GM18520 (cell line): ENCODE measurements around the gene GPR137C.
A peak's percentile ranks its signal among the peaks of the same experiment; 100 is the strongest.

Experiments
- ATAC-seq: cut with Tn5 transposase; IDR thresholded peaks from one replicate; pipeline ENCODE4 v1.9.1; 2021; ENCODE audit not compliant: unreplicated experiment

Gene GPR137C, protein sequence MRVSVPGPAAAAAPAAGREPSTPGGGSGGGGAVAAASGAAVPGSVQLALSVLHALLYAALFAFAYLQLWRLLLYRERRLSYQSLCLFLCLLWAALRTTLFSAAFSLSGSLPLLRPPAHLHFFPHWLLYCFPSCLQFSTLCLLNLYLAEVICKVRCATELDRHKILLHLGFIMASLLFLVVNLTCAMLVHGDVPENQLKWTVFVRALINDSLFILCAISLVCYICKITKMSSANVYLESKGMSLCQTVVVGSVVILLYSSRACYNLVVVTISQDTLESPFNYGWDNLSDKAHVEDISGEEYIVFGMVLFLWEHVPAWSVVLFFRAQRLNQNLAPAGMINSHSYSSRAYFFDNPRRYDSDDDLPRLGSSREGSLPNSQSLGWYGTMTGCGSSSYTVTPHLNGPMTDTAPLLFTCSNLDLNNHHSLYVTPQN

DNA sequence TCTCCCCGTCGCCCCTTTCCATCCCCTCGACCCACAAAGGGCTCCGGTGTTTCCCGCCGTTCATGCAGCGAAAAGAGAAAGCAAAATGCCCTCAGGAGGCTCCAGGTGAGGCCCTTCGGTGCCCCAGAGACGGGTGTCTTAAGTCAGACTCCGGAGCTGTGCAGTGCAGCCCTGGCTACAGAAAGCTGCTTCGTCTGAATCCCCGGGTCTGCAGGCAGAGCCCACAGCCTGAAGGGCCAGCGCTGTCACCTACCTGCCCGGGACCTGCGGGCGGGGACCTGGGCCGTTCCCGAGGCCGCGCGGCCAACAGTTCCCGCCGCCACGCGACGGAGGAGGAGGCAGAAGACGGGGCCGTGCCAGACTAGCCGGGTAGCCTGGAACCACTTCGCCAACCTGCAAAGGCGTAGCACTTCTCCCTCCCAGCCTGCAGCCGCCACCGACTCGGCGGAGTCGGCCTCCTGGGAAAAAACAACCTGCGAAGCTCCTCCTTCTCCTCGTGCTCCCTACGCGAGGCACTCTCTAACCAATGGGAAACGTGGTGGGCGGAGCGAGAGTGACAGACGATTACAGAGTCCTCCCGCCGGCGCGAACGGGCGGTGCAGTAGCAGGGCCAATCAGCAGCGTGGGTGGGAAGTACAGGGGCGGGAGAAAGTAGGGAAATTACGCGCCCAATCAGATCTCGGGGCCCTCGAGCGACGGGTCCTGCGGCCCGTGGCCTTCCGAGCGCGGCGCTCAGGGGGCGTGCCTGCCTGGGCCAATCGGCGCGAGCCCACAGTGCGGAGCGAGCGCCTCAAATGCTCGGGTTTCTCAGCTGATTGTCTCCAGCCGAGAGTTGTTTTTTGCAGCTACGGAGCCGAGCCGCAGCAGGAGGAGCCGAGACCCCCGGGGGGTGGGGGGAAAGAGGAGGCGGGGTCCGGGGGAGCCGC is at the start of gene GPR137C, which contains the start of gene TXNDC16:
GPR137C (plus strand) TSS at position 774 of the 926 bp plus-strand sequence. CDS start 312 bp downstream, outside the sequence.
TXNDC16 (minus strand) TSS at position 443 of the 926 bp plus-strand sequence. CDS start 8,948 bp downstream, outside the sequence.
- peak; percentile 97 for ATAC-seq

DNA sequence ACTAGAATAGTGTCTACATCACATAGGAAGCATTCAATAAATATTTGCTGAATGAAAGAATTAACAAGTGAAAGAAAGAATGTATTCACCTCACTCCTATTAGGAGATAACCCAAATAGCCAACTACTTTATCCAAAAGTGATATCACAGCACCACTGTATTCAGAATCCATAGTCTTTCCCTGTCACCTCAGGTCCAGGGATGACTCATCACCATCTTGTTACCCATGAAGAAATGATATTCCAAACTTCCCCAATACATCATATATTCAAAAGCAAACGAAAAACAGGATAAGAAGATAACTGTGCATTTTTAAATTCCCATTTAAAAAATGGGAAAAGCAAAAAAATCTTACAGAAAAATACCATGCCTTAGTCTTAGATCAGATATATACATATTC is 39.4 kb upstream of the GPR137C start:
- ATAC-seq = no peak

DNA sequence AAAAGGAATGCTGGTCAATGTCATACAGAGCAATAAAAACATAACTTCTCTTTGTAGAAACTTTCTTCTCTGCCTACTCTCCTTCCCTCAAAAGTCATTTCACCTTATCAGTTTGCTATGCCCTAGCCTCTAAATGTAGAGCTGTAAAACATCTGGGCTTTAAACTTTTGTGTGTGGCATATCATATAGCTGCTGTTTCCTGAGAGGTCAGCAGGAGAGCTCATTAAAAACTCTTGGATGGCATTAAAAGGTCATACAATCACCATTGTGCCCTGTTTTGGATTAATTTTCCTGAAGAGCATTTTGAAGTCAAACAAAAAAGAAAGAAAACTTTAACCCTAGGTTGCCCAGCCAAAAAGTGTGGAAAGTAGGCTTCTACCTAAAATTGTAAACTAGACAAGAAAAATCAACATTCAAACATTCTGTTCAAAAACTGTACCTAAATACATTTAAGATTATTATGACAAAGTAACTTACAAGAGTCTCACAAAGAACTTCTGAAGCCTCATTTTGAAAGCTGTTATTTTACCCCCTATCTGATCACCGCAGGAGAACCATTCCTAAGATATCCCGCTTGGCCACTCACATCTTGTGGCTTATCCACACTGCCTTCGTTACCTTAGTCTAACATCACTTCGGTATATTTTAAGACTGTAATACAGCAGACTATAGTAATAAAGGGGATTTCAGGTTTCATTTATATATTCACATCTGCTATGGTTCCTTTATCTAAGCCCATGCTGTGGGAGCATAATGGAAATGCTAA is 38.4 kb upstream of the GPR137C start:
- no peak for ATAC-seq

DNA sequence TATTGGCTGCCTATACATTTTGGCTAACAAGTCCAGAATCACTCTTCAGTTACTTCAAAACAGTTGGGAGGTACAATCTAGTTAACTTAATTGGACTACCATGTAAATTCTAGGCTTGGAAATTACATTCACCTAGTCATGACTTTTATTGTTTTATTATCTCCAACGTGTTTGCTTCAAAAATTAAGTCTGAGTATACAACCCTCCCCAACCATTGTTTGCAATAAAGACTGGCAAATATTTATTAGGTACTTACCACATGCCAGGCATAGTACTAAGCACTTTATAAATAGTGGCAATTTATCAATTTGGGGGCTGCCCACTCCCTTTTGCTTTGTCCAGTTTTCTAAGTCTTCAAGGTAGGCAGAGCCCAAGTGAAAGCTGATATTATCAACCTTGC is 30.6 kb upstream of the GPR137C start:
- ATAC-seq = no peak

DNA sequence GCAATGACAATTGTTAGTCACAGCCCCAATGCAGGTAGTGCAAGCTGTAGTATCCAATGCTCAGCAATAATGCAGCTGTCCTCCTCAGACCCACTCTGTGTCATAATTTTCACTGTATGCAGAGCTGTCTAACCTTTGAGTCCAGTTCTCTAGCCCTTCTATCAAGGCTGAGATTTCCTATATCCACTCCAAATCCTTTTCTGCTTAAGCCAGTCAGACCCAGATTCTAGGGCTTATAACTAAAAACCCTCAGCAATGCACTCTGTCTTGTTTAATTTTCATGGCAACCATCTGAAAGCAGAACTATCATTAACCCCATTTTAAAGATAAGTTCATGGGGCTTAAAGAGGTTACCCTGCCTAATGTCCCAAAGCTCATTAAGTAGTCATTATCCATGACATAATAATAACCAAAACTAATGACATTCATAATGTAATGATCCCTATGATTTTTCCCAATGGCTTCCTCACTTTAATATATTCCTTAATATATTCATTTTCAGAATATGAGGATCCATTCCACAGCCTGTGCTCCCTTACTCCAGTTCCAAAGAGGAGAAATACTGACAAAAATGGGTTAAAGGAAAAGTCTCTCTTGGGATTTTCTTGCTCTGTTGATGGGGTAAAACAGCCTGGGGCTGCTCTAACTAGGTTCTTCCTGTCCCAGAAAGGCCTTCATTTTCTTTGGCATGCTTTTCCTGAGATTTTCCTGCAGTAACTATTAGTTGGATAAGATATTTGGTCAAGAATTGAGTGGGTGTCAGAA is 29.9 kb upstream of the GPR137C start:
- no peak for ATAC-seq

DNA sequence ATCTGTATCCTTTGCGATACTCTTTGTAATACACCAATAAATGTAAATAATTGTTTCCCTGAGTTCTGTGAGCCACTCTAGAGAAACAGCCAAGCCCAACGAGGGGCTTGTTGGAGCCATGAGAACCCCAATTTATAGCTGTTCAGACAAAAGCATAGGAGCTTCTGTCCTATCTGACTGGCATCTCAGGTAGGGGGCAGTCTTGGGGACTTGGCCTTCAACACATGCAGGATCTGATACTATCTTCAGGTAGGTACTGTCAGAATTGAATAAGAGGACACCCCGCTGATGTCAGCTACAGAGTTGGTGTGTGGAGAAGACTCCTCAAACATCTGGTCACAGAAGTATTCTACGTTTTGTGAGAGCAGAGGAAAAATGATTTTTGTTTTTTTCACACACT is 25.6 kb upstream of the GPR137C start:
- no peak for ATAC-seq

DNA sequence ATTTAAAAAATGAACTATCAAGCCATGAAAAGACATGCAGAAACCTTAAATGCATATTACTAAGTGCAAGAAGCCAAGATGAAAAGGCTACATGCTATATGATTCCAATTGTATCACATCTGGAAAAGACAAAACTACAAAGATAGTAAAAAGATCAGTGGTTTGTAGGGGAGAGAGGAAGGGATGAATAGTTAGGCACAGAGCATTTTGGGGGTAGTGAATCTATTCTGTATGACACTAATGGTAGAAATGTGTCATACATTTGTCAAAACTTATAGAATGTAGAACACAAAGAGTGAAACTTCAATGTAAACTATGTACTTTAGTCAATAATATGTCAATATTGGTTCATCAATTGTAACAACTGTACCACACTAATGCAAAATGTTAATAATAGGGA is 21.2 kb upstream of the GPR137C start:
- ATAC-seq = no peak

DNA sequence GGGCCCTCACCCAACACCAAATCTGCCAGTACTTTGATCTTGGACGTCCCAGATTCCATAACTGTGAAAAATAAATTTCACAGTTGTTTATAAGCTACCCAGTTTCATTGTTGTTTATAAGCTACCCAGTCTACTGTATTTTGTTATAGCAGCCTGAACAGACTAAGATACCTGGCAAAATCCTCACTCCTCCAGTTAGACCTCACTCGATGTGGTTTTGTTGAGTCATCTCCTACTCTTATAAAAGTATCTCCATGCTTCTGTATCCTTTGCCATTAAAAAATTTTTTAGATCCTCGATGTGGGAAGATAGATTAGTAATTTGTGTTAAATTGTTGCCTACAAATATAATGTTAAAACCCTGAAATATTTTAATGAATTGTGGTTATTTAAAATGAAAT is 16.4 kb upstream of the GPR137C start:
- no peak for ATAC-seq

DNA sequence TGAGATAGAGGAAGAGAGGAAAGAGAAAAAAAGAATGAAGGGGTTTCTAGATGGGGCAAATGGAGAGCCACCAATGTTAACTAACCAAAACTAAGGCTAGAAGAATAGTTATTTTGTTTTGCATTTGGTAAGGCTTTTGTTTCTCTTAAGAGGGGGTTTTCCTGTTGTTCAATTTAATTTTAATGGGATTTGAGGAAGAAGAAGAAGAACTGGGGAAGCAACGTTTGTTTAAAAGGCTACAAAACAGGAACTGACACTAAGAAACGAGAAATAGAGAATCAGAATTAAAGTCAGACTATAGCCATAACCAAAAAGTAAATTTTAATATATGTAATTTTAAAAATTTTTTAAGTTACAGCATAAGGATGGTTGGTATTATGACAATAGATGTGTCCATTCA is 14.0 kb upstream of the GPR137C start:
- no peak for ATAC-seq

DNA sequence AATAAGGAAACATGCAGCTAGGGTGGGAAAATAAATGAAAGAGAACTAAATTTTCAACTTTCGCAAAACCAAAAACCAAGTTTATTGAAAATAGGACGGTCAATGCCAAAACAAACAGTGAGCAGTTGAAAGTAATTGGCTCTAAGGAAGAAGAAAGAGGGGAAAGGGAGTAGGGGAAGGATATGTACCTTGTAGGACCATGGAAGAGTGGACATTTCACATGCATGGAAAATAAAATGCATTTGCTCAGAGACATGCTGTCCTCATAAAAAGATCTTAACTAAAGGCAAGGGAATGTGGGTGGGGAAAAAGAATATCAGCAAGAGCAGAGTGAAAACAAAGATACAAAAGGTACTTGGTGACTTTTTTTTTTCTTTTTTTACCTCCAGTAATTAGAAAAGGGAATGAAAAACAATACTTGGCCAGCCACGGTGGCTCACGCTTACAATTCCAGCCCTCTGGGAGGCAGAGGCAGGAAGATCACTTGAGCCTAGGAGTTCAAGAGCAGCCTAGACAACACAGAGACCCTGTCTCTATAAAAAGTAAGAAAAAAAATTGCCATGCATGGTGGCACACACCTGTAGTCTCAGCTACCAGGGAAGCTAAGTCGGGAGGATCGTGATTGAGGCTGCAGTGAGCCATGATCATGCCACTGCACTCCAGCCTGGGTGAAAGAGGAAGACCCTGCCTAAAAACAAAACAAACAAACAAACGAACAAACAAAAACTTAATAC is 6.9 kb upstream of the GPR137C start:
- no peak for ATAC-seq

DNA sequence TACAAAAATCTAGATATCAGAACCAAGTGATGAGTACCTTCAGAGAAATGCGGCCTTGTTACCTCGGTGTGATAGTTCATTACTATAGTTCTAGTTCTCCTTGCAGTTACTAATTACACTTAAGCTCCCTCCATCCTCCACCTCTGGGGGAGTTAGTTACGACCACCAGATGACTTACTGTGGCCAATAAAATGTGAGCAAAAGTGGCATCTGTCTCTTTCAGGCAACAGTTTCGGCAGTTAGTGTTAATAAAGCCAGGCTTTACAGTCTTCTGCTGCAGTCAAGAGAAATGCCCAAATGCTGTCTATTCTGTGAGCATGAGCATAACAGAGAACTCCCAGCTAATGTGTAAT is 6.3 kb upstream of the GPR137C start:
- ATAC-seq = no peak

DNA sequence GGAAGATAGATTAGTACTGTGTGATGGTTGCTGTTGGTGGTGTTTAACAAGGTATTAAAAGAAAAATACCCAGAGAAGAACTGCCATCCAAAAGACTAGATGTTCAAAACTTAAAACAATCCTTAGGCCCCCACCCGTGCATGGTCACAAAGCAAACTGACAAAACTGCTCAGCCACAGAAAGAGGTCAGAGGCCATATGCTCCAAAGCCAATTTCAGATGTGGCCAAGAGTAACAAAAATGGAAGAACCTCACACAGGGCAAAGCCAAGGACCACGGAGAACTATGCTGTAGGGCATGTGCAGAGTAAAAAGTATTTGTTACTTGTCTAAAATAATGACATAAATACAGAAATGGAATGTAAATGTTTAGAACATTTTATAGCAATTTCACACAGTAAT is 5.6 kb upstream of the GPR137C start:
- no peak for ATAC-seq

DNA sequence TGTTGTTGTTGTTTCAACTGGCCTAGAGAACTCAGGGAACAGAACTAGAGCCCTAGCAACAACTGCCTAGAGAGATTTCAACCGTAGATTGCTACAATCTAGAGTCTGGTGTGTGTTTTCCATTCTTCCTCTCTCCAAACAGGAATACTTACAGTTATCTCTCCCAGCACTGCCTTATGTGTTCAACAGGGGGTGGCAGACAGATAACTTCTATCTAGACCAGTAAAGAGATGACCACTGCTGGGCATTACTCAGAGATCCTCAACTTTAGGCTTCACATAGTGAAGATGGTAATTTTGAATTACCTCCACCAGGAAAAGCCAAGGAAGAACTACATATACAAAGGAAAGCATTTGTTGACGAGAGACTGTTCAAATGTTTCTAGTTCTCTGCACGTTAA is 5.1 kb upstream of the GPR137C start:
- no peak for ATAC-seq

DNA sequence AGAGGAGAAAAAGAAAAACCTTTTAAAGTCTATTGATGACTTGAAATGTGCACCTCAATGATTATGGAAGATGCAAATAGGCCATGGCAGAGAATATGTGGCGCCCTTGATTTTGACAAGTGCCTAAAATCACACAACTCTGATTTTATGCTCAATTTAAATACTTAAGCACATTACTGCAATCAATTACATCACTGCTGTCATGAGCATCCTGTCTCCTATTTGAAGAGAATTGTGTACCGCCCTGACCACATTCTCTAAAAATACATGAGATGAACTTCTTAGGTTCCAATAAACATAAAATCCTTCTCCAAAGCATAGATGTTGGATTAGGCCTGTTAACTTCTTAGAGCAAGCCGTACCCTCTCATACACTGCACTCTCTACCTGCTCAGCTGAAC is 2.0 kb upstream of the GPR137C start:
- no peak for ATAC-seq

DNA sequence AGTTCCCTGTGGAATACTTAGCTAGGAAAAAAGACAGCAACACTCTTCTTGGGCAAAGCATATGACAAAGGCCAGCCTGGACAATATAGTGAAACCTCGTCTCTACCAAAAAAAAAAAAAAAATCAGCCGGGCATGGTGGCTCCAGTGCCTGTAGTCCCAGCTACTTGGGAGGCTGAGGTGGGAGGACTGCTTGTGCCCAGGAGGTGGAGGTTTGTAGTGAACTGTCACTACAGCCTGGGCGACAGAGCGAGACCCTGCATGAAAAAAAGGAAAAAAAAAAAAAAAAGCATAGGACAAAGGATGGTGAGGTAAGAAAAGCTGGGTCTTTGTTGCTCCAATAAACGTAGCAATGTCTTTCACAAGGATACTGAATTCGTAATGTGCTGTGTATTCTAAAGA is 1.4 kb upstream of the GPR137C start:
- ATAC-seq = no peak

DNA sequence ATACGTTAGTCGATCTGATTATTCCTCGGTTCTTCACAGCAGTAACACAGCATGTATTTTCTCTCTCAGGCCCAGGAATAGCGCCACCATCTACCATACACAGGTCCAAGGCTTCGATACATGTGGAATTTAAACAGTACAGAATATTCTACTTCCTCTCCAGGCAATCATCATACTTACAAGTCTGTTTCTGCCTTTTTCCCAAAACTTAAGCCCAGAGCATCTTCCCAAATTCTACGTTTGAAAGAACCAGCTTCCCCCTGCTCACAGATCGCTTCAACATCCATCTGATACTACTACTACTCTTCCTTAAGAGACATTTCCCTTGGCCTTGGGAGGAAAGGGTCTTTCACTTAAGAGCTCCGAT is 957 bp upstream of the GPR137C start:
- ATAC-seq = no peak

DNA sequence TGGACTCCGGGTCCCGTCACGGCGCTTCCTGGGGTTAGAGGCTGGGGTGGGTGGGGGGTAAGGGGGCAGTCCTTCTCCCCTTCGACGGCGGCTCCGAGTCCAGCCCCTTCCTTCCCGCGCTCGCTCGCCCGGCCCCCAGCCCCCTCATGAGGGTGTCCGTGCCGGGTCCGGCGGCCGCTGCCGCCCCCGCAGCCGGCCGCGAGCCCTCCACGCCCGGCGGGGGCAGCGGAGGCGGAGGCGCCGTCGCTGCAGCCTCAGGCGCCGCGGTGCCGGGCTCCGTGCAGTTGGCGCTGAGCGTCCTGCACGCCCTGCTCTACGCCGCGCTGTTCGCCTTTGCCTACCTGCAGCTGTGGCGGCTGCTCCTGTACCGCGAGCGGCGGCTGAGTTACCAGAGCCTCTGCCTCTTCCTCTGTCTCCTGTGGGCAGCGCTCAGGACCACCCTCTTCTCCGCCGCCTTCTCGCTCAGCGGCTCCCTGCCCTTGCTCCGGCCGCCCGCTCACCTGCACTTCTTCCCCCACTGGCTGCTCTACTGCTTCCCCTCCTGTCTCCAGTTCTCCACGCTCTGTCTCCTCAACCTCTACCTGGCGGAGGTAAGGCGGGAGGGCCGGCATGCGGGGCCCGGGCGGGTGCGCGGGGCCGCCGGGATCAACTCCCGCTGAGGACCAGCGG is 500 bp downstream of the GPR137C start:
- ATAC-seq = no peak

DNA sequence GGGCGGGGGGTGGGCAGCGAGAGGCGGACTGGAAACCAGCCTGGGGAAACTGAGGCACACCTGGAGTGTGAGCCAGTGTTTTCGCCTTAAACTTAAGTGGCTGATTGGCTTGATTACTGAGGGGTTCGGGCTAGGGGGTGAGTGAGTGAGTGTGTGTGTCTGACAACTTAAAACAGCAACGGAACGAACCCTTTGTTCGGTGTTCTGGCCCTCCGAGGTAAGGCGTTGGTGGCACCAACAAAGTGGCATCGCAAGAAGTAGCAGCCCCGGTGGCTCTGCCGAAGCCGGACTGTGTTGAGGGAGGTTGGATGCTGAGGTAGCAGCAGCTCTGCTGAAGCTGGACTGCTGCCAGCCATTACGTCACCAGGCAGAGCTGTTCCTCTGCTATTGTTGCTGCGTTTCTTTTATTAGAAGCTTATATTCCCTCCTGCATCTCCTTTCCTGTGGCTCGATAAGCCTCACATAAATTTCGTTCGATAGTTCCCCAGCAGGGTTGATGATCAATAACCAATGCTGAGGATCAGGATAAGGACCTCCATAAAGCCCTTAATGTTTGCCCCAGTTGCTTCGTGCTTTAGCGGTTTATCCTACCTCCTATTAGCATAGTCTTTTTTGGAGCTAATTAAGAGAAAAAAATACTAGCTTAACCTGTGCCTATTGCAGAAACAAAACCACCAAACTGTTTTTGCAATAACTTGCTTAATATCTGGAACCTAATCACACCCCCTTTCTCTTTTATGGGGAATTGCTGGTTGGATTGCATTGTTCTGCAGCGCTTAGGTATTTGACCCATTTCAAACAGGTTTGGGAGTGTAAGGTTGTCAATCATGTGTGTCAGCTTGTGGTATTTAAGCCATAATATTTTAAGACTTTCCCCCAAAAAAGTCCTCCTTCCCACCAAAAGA is 1.3 kb downstream of the GPR137C start:
- no peak for ATAC-seq
